Upper lobe of left lung (tissue), 4 donors: Measurements from ENCODE around the gene HABP2.

Experiments used
- CTCF ChIP-seq, 6 experiments: fragments of 450-650 bp in 4 of 6; fragments of 200-600 bp in 2 of 6; sonication (generic) in 2 of 6; IDR thresholded peaks; one replicate each; pipeline ENCODE4 v1.5.1; 2016 to 2019; ENCODE audit warnings: antibody characterized with exemption in 6 of 6
- EP300 ChIP-seq, 4 donors: sonication (generic); formaldehyde crosslinking; IDR thresholded peaks; one replicate each; pipeline ENCODE4 v1.5.1; 2017; ENCODE audit warnings: antibody characterized with exemption in 4 of 4, control low read depth in 2 of 4
- POLR2A ChIP-seq, 4 donors: fragments of 450-650 bp; IDR thresholded peaks; one replicate each; pipeline ENCODE4 v1.5.1; 2016 to 2017; ENCODE audit warnings: antibody characterized with exemption in 4 of 4, mild to moderate bottlenecking in 2 of 4

GRCh38 chr10:113552014-113552413, 839 bp upstream of the HABP2 start:
- no peak for TF ChIP-seq CTCF (IDR thresholded peaks at IDR 0.05)
- TF ChIP-seq EP300 (IDR thresholded peaks at IDR 0.05) = no peak
- no peak for TF ChIP-seq POLR2A (IDR thresholded peaks at IDR 0.05)
